ENCODE data around the gene FBXO11. TPM values are rescaled to one million over a fixed set of nuclear protein-coding genes. Genes with fewer than 3 reads are reported as not detected.
A peak's percentile ranks its signal among the peaks of the same experiment; 100 is the strongest.

Gene FBXO11
- total RNA-seq, 1 donor from 2014 or later: 36.7 TPM

GRCh38 chr2:47803363-47803762, 102.9 kb downstream of the FBXO11 start:
- no peak overlapping the region for H3K4me3 ChIP-seq (ENCODE audit: low read depth, low read length)
- no peak for DNase-seq (ENCODE audit: low read depth)
- no peak for TF ChIP-seq CTCF (conservative IDR thresholded peaks at IDR 0.05; ENCODE audit: low read depth, low read length)

DNA sequence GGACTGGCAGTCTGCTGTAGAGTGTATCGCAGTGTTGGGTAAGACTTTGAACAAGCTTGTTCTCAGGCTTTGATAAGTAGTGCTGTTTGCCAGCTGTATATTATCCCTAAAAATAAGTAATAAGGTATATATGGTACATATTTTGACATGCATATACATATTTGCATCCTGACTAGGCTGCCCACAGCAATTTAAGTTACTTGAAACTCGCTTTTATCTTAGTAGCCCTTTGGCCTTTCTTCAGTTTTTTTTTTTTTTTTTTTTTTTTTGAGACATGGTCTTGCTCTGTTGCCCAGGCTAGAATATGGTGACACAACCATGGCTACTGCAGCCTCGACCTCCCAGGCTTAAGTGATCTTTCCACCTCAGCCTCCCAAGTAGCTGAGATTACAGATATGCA, 105.2 kb downstream of the FBXO11 start:
- H3K4me3 ChIP-seq (ENCODE audit: low read depth, low read length): no peak overlapping the region
- DNase-seq (ENCODE audit: low read depth): no peak
- no peak for TF ChIP-seq CTCF (conservative IDR thresholded peaks at IDR 0.05; ENCODE audit: low read depth, low read length)

DNA sequence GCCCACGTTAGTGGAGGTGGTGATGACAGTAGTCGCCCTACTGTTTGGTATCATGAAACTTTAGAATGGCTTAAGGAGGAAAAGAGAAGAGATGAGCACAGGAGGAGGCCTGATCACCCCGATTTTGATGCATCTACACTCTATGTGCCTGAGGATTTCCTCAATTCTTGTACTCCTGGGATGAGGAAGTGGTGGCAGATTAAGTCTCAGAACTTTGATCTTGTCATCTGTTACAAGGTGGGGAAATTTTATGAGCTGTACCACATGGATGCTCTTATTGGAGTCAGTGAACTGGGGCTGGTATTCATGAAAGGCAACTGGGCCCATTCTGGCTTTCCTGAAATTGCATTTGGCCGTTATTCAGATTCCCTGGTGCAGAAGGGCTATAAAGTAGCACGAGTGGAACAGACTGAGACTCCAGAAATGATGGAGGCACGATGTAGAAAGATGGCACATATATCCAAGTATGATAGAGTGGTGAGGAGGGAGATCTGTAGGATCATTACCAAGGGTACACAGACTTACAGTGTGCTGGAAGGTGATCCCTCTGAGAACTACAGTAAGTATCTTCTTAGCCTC, 107.2 kb downstream of the FBXO11 start:
- no peak overlapping the region for H3K4me3 ChIP-seq (ENCODE audit: low read depth, low read length)
- no peak for TF ChIP-seq CTCF (conservative IDR thresholded peaks at IDR 0.05; ENCODE audit: low read depth, low read length)
- no peak for DNase-seq (ENCODE audit: low read depth)

DNA sequence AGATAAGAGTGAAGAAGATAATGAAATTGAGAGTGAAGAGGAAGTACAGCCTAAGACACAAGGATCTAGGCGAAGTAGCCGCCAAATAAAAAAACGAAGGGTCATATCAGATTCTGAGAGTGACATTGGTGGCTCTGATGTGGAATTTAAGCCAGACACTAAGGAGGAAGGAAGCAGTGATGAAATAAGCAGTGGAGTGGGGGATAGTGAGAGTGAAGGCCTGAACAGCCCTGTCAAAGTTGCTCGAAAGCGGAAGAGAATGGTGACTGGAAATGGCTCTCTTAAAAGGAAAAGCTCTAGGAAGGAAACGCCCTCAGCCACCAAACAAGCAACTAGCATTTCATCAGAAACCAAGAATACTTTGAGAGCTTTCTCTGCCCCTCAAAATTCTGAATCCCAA, 107.7 kb downstream of the FBXO11 start:
- no peak overlapping the region for H3K4me3 ChIP-seq (ENCODE audit: low read depth, low read length)
- no peak for TF ChIP-seq CTCF (conservative IDR thresholded peaks at IDR 0.05; ENCODE audit: low read depth, low read length)
- no peak for DNase-seq (ENCODE audit: low read depth)

- no peak for TF ChIP-seq CTCF (conservative IDR thresholded peaks at IDR 0.05; ENCODE audit: low read depth, low read length)
- no peak for DNase-seq (ENCODE audit: low read depth)
- H3K4me3 ChIP-seq (ENCODE audit: low read depth, low read length): no peak overlapping the region
Observed at GRCh38 chr2:47796090-47796697, 110.1 kb downstream of the FBXO11 start.

- no peak overlapping the region for H3K4me3 ChIP-seq (ENCODE audit: low read depth, low read length)
- no peak for TF ChIP-seq CTCF (conservative IDR thresholded peaks at IDR 0.05; ENCODE audit: low read depth, low read length)
- DNase-seq (ENCODE audit: low read depth): no peak
Observed at GRCh38 chr2:47785986-47786385, 120.3 kb downstream of the FBXO11 start.

DNA sequence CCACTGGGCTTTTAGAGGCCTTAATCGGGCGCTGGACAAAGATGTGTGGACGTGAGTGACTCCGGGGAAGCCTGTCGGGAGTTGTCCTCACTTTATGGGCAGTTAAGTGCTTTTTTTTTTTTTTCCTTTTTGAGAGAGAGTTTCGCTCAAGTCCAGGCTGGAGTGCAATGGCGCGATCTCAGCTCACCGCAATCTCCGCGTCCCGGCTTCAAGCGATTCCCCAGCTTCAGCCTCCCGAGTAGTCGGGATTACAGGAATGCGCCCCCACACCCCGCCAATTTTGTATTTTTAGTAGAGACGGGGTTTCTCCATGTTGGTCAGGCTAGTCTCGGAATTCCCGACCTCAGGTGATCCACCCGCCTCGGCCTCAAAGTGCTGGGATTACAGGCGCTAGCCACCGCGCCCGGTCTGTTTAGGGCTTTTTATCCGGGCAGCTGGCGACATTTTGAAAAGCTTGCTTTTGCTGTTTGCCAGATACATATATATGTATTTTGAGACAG, 121.9 kb downstream of the FBXO11 start:
- peak overlapping the region; percentile 91 for H3K4me3 ChIP-seq (ENCODE audit: low read depth, low read length)
- no peak for DNase-seq (ENCODE audit: low read depth)
- TF ChIP-seq CTCF (conservative IDR thresholded peaks at IDR 0.05; ENCODE audit: low read depth, low read length): no peak

Measured in epithelial cell of proximal tubule (primary cell).